Measurements from ENCODE around the gene ARHGAP42. TPM values are rescaled to one million over a fixed set of nuclear protein-coding genes. Genes with fewer than 3 reads are reported as not detected.

ARHGAP42 gene
- total and polyA plus RNA-seq, 12 donors = 2.5 to 25.0 (median 11.5) TPM

- Histone ChIP-seq H3K4me3 (no peak overlapping the region), H3K27me3 (no peaks in the 10 kb centered on the region), H3K36me3 (replicated peaks in 1 of 2) (no peaks in the 10 kb centered on the region), H3K9me3 (replicated peaks in 1 of 3) (no peaks in the 10 kb centered on the region), H3K4me1 (replicated peaks in 1 of 2) (no peaks in the 10 kb centered on the region), H3K27ac (no peak overlapping the region)
- DNase-seq = no peak
- no peak for TF ChIP-seq POLR2A (IDR thresholded peaks at IDR 0.05)
- TF ChIP-seq, protein P1, sequence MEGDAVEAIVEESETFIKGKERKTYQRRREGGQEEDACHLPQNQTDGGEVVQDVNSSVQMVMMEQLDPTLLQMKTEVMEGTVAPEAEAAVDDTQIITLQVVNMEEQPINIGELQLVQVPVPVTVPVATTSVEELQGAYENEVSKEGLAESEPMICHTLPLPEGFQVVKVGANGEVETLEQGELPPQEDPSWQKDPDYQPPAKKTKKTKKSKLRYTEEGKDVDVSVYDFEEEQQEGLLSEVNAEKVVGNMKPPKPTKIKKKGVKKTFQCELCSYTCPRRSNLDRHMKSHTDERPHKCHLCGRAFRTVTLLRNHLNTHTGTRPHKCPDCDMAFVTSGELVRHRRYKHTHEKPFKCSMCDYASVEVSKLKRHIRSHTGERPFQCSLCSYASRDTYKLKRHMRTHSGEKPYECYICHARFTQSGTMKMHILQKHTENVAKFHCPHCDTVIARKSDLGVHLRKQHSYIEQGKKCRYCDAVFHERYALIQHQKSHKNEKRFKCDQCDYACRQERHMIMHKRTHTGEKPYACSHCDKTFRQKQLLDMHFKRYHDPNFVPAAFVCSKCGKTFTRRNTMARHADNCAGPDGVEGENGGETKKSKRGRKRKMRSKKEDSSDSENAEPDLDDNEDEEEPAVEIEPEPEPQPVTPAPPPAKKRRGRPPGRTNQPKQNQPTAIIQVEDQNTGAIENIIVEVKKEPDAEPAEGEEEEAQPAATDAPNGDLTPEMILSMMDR (IDR thresholded peaks at IDR 0.05) = no peak
- intact Hi-C loops (cut with DNase I) = no loop called here
- WGBS, 4 donors = 91 to 97% (median 96%) methylated on average over 2 of the region's 2 CpGs
Measured at GRCh38 chr11:100994966-100995365, 307.9 kb downstream of the ARHGAP42 start.

- no peaks in the 10 kb centered on the region for H3K9me3 ChIP-seq (replicated peaks in 1 of 3)
- TF ChIP-seq POLR2A (IDR thresholded peaks at IDR 0.05) = no peak
- no peaks in the 10 kb centered on the region for H3K36me3 ChIP-seq (replicated peaks in 1 of 2)
- DNase-seq = no peak
- WGBS, 4 donors = 81 to 93% (median 85%) methylated on average over 1 of the region's 1 CpG
- no peaks in the 10 kb centered on the region for H3K4me1 ChIP-seq (replicated peaks in 1 of 2)
- no peak overlapping the region for H3K4me3 ChIP-seq
- intact Hi-C loops (cut with DNase I) = no loop called here
- no peaks in the 10 kb centered on the region for H3K27me3 ChIP-seq
- no peak overlapping the region for H3K27ac ChIP-seq
Measured at GRCh38 chr11:100999756-101000155, 312.7 kb downstream of the ARHGAP42 start.

GRCh38 chr11:101003468-101003867 lies 316.4 kb downstream of the ARHGAP42 start:
- DNase-seq = no peak
- no peaks in the 10 kb centered on the region for H3K27me3 ChIP-seq
- intact Hi-C loops (cut with DNase I) = no loop called here
- H3K9me3 ChIP-seq (replicated peaks in 1 of 3) = no peaks in the 10 kb centered on the region
- 80 to 88% (median 83%) methylated on average over 4 of the region's 4 CpGs for WGBS, 4 donors
- TF ChIP-seq POLR2A (IDR thresholded peaks at IDR 0.05) = no peak
- TF ChIP-seq, protein P1 (IDR thresholded peaks at IDR 0.05) = no peak
- no peaks in the 10 kb centered on the region for H3K4me1 ChIP-seq (replicated peaks in 1 of 2)
- H3K36me3 ChIP-seq (replicated peaks in 1 of 2) = no peaks in the 10 kb centered on the region
- H3K27ac ChIP-seq = no peak overlapping the region
- H3K4me3 ChIP-seq = no peak overlapping the region

DNA sequence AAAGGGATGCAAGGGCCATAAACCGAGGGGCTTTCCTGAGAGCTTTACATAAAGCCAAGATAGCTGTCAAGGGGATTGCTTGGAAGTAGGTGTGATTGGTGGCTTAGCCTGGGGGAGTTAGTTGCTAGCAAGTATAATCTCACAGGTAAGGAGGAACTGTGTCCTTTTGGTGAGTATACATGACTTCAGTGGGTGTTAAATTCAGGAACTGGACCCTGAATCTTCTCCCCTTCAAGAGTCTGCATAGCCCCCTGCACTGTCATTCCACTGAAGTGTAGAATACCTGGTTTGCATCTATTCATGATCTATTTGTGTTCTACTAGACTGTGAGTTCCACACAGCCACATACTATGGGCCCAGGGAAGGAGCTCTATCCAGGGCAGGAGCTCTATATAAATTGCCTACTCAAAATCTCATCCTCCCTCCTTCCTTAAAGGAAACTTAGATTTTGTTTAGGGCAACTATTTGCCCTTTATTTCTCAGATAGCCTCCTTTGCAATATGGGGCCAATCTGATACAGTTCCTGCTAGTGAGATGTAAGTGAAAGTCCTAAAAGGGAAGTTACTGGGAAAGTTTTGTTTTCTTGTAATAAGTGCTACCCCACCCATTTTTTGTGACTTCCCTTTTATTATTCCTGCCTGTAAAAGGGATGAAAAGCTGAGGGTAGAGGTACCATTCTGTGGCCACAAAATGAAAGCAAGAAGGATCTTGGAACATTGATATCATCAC lies 322.0 kb downstream of the ARHGAP42 start:
- intact Hi-C loops (cut with DNase I) = no loop called here
- TF ChIP-seq, protein P1 (IDR thresholded peaks at IDR 0.05) = no peak
- no peak for TF ChIP-seq POLR2A (IDR thresholded peaks at IDR 0.05)
- Histone ChIP-seq H3K27ac (no peak overlapping the region), H3K9me3 (replicated peaks in 1 of 3) (no peaks in the 10 kb centered on the region), H3K36me3 (replicated peaks in 1 of 2) (no peaks in the 10 kb centered on the region), H3K4me1 (replicated peaks in 1 of 2) (no peaks in the 10 kb centered on the region), H3K4me3 (no peak overlapping the region), H3K27me3 (no peaks in the 10 kb centered on the region)
- WGBS, 4 donors = 73 to 85% (median 79%) methylated on average over 1 of the region's 1 CpG
- no peak for DNase-seq

DNA sequence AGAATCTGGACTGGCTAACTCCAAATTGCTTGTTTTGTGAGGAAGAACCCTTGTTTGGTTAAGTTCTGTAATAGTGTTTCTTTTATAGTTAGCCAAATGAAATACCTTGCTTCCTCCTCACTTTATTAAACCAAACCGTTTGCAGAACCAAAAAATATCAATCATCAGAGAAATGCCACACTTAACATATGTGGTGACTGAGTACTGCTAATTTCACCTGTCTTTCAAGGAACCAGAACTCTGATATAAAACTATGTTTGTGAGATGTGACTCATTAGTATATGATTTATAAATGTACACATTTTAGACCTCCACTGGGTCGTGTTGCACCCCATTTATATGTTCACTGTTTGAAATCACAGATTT lies 322.6 kb downstream of the ARHGAP42 start:
- Histone ChIP-seq H3K27ac (no peak overlapping the region), H3K4me3 (no peak overlapping the region), H3K27me3 (no peaks in the 10 kb centered on the region), H3K36me3 (replicated peaks in 1 of 2) (no peaks in the 10 kb centered on the region), H3K4me1 (replicated peaks in 1 of 2) (no peaks in the 10 kb centered on the region), H3K9me3 (replicated peaks in 1 of 3) (no peaks in the 10 kb centered on the region)
- DNase-seq = no peak
- TF ChIP-seq POLR2A (IDR thresholded peaks at IDR 0.05) = no peak
- TF ChIP-seq, protein P1 (IDR thresholded peaks at IDR 0.05) = no peak
- WGBS, 4 donors = 35 to 42% (median 39%) methylated on average over 2 of the region's 2 CpGs
- intact Hi-C loops (cut with DNase I) = no loop called here

Data from adrenal gland (tissue), 12 donors.